Measurements from ENCODE around the gene GNAO1.

DNA sequence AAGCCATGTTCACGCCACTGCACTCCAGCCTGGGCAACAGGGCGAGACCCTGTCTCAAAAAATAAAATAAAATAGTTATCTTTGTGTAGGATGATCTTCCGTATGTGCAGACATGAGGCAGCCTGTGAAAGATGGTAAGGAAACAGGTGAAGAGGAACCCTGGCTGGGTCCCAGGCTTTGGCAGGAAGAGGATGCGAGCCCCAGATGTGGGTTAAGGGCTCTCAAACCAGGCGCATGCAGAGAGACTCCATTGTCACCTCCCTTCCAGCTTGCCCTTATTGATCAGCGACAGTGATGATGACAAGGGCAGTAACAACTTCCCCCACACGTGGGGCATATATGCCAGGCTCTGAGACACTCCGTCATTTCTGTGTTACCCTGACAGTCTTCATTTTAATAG lies 106.8 kb downstream of the GNAO1 start:
- TF ChIP-seq GATA2 (IDR thresholded peaks at IDR 0.05; ENCODE audit: low read depth, low read length) (no peak), GATA3 (IDR thresholded peaks at IDR 0.05; ENCODE audit: low read depth, low read length) (no peak)
